ELF-1 (cell line): ENCODE measurements around the gene TRIM7.

Experiments
- DNase-seq: peaks from one replicate; pipeline ENCODE4 v3.0.0-alpha.2; 2016; ENCODE audit warnings: low read depth, low spot score

TRIM7 gene

GRCh38 chr5:181204826-181205760 is at the start of gene TRIM7:
TRIM7 (minus strand) TSS chr5:181205196; CDS start chr5:181205110, 86 bp downstream.
- DNase-seq: peak; percentile 43

GRCh38 chr5:181248277-181248676 is 43.3 kb upstream of the TRIM7 start:
- DNase-seq: no peak

- DNase-seq: peak; percentile 86
Observed at GRCh38 chr5:181246276-181247049, 41.5 kb upstream of the TRIM7 start.

DNA sequence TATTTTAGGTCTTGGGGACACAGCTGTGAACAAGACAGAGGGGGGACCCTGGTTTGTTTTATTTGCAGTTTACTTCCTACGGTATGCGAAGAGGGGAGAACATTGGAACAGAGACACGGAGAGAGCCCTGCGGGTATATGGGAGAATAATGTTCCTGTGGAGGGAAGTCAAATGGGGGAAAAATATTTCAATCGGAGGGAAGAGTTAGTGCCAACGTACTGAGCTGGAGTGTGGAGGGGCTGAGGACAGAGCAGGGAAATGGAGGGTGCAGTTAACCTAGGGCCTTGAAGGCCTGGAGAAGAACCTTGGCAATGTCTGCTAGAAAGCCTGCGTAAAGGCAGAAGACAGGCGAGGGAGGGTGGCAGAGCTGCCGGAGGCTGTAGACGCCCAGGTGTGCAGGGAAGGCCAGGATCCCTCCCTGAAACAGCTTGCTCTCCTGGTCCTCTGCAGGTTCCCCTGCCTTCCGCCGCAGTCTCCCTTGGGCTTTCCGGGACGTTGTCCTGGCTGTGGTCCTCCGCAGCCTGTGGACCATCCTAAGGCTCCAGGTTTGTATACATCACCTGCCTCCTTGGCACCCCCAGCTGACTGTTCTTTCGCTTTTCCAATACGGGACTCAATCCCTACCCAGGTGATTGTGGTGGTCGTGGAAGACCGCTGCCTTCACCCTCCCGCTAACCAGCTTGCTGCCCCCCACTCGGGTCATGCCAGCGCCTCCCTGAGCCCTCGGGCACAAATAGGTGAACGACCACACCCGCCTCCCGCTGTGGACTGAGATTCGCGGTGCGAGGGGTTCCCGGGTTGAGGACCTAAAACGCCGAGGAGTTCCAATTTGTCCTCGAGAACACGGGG is 40.7 kb upstream of the TRIM7 start:
- DNase-seq: peak; percentile 60

- peak; percentile 93 for DNase-seq
Observed at GRCh38 chr5:181243564-181244343, 38.8 kb upstream of the TRIM7 start, which contains the start of gene RACK1. RACK1 (minus strand) TSS chr5:181243906; CDS start chr5:181243800, 106 bp downstream.

GRCh38 chr5:181243018-181243563 is 38.1 kb upstream of the TRIM7 start:
- DNase-seq: no peak

GRCh38 chr5:181242031-181242451 is 37.0 kb upstream of the TRIM7 start:
- DNase-seq: no peak

DNA sequence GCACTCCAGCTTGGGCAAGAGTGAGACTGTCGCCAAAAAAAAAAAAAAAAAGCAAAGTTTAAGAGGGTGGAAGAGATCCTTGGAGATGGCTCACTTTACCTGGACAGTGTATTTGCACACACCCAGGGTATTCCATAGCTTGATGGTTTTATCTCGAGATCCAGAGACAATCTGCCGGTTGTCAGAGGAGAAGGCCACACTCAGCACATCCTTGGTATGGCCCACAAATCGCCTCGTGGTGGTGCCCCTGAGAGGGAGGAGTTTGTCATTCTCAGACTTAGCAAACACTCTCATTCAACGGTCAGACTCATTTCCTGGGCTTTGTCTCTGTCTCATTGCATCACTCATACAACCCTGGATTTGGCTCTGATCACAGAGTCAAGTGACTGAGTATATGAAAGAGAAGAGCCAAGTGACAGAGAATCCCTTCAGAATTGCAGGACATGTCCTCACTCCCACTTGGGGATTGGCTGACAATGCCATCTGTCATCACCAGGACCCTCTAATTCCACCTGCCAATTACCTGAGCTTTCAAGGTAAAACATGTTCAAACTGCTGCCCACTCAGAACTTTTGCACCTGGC is 36.5 kb upstream of the TRIM7 start:
- no peak for DNase-seq

DNA sequence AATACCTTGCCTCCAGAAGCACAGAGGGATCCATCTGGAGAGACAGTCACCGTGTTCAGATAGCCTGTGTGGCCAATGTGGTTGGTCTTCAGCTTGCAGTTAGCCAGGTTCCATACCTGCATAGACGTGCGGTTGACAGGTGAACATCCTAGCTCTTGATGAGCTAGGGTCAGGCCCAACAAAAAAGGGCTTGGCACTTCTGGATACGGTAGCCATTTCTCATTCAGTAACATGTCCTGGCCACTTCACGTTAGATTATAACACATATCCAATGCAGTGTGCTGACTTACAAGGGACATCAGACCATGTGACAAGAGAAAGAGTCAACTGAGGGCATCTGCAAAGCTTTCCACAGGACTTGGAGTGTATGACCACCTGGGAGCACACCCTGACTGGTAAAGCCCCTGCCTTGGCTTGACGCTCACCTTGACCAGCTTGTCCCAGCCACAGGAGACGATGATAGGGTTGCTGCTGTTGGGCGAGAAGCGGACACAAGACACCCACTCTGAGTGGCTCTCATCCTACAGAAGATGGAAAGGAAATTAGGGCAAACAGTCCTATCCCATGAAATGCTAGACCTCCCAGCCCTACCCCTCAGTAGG is 34.2 kb upstream of the TRIM7 start:
- no peak for DNase-seq

DNA sequence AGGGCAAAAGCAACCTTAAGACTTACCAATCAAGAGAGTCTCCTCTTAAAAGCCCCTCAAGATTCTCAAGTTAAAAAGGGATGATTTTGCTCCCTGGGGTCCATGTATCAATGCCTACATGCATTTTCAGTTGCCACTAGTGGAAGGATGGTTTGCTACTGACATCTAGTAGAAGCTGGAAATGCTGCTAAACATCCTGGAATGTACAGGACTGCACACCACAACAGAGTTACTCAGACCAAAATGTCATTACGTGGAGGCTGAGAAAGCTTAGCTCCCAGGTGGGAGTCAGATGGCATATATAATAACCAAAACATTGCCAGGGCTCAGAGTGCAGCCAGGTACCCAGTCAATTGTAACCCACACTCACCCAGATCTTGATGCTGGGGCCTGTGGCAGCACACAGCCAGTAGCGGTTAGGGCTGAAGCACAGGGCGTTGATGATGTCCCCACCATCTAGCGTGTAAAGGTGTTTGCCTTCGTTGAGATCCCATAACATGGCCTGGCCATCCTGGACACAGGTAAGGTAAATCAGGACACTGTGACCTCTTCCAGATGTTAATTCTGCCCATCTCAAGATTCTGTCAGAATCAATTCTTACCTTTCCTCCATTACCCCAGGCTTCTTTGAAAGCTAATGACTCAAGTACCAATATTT is 32.9 kb upstream of the TRIM7 start:
- DNase-seq: no peak

GRCh38 chr5:181236954-181237641 is 32.1 kb upstream of the TRIM7 start:
- DNase-seq: no peak

GRCh38 chr5:181236471-181236870 is 31.5 kb upstream of the TRIM7 start:
- no peak for DNase-seq

GRCh38 chr5:181235689-181236366 is 30.8 kb upstream of the TRIM7 start:
- DNase-seq: no peak

GRCh38 chr5:181235323-181235688 is 30.3 kb upstream of the TRIM7 start:
- DNase-seq: peak; percentile 31

DNA sequence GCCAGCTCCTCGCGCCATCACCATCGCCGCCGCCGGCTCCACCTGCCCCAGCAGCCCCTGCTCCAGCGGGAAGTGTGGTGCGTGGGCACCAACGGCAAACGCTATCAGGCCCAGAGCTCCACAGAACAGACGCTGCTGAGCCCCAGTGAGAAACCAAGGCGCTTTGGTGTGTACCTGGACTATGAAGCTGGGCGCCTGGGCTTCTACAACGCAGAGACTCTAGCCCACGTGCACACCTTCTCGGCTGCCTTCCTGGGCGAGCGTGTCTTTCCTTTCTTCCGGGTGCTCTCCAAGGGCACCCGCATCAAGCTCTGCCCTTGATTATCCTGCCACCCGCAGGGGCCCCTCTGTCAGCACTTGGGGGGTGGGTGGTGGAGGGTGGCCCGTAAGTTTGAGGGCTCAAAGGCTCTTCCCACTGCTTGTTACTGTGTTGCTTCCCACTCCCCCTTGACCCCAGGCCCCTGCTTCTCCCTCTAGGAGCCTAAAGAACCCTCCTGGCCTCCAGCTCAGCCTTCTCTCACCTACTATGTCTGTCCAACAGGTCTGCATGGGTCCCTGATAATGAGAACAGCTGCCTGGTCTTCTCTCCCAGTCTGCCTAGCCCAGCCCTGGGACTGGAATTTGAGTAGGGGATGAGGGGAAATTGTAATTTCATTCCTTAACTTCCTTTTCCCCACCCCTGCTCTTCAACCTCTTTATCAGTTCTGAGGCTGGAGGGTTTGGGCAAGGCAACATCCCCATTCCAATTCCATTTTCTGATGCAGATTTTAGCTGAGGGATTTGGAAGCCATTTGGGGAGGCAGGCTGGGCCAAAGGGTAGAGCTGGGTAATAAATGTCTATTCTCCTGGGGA is 29.7 kb upstream of the TRIM7 start:
- no peak for DNase-seq

GRCh38 chr5:181233801-181234454 is 28.9 kb upstream of the TRIM7 start:
- DNase-seq: no peak
